SK-N-MC (cell line): Measurements from ENCODE around the gene GPR21.

Experiments
- EZH2 ChIP-seq: fragments of 200-600 bp; sonication (generic); IDR thresholded peaks from one replicate; pipeline ENCODE4 v1.6.1; 2017; ENCODE audit warnings: antibody characterized with exemption
- FOXP2 ChIP-seq: optimal IDR thresholded peaks from 2 replicates; pipeline ENCODE3; 2011; ENCODE audit warnings: mild to moderate bottlenecking, moderate library complexity; ENCODE audit not compliant: insufficient read depth; ENCODE audit errors: extremely low read length, control extremely low read depth
- POLR2AphosphoS5 ChIP-seq: IDR thresholded peaks from 2 replicates; pipeline ENCODE4 v1.6.1; 2012; ENCODE audit warnings: mild to moderate bottlenecking, low read depth, low read length, borderline replicate concordance

- no peak for TF ChIP-seq EZH2
- TF ChIP-seq POLR2AphosphoS5, result no peak
- TF ChIP-seq FOXP2, result no peak
These were observed 5.3 kb upstream of the GPR21 start for GRCh38 chr9:123028136-123028535.
